Cerebellar cortex (tissue), 1 donor: ENCODE results near the gene FGR.

Experiments
- DNase-seq: peaks from one replicate; pipeline ENCODE4 v3.0.0-alpha.2; 2015; ENCODE audit warnings: low spot score

FGR gene

GRCh38 chr1:27615346-27616192 lies 19.4 kb downstream of the FGR start:
- DNase-seq, result no peak

- DNase-seq, result no peak
These were observed 20.2 kb downstream of the FGR start for GRCh38 chr1:27614625-27615344.

DNA sequence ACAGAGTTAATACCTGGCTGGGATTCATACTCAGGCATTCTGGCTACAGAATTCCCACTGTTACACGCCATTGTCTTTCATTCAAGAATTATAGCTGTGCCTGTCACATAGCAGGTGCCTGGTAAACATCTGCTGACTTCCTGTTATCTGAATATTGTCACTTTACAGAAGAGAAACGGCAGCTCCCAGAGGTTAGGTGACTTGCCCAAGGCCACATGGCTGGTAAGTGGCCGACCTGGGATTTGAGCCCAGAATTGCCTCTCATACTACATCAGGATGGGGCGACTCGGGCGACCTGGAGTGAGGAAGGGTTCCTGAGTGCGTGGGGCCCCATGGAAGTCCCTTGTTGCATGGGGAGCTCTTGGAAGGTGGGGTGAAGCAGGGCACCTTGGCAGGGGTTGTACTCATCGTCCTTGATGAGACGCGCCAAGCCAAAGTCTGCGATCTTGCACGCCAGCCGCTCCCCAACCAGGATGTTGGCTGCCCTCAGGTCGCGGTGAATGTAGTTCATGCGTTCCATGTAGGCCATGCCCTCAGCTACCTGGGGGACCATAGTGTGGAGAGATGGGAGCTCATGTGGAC lies 20.9 kb downstream of the FGR start:
- DNase-seq, result no peak

DNA sequence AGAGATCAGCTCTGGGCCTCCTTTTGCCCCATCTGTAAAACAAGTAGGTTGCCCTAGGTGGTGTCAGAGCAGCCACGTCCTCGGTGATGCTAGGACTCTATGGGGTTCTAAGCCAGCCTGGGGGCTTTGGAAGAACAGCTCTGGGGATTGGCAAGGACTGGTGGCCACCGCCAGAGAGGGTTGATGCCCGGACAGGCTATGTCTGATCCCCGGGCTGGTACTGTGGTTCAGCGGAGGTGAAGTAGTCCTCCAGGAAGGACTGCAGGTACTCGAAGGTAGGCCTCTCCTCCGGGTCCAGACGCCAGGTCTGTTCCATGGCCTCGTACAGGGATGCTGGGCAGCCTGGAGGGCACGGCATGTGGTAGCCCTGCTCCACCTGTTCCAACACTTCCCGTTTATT lies 22.3 kb downstream of the FGR start:
- DNase-seq, result no peak

- no peak for DNase-seq
These were observed 23.5 kb downstream of the FGR start for GRCh38 chr1:27611450-27611849.

GRCh38 chr1:27609618-27610240 lies 25.3 kb downstream of the FGR start:
- no peak for DNase-seq

DNA sequence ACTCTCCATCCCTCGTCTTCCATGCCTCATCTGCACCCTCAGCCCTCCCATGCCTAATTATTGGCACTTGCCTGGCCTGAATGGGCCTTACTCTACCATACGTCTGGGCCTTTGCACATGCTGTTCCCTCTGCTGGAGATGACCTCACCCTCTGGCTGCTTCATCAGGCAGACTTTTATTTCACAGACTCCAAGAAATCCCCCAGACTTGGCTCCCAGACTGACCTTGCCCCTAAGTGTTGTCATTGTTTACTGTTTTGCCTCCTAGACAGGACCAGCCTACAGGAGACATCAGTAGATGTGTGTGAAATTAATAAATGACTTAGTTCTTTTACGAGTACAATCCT lies 25.8 kb downstream of the FGR start:
- no peak for DNase-seq

DNA sequence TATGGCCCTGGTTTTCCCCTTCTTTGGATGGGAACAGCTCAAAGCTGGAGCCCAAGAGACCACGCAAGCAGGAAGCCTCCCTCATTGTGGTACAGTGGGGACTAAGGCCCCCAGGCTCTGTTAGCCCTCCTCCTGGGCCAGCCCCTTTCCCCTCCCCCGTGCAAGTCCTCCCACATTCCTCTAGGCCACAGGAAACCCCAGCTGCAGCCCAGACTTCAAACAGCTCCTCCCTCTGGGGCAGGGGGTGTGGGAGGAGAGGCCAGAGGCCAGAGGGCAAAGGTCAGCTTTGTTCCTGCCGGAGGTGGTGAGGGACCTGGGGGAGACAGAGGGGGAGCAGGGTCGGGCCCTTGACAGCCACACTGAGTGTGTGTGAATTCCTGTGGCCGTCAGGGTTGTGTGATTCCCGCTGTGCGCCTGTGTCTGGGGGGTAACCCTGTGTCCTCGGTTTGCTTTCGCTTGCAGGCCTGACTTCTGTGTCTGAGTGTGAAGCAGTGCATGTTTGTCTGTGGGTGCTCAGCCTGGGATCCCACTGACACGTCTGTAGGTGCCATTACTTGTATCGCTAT lies 27.7 kb downstream of the FGR start:
- DNase-seq, result no peak

DNA sequence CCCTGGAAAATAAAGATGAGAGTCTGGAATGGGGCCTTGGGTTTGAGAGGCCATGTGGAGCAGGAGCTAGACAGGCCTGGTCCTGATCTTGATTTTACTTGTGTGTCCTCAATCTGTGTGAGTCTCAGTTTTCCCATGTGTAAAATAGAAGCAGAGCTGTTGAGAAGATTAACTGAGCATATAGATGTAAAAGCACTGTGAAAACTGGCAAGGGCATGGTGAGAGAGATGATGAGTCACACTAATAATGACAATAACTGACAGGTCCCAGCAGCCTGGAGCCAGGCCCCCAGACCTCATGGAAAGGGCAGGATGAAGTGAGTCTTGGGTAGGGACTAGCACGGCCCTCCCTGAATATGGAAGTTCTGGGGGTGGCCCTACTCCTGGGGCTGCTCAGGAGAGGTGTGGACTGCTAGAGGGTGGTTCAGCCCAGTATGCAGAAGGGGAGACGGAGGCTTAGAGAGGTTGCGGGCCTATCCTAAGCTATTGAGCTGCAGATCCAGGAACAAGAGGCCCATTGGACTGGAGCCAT lies 28.2 kb downstream of the FGR start:
- DNase-seq, result no peak

GRCh38 chr1:27605796-27606707 lies 28.9 kb downstream of the FGR start:
- peak; percentile 86 for DNase-seq

- no peak for DNase-seq
These were observed 29.7 kb downstream of the FGR start for GRCh38 chr1:27605300-27605766.

DNA sequence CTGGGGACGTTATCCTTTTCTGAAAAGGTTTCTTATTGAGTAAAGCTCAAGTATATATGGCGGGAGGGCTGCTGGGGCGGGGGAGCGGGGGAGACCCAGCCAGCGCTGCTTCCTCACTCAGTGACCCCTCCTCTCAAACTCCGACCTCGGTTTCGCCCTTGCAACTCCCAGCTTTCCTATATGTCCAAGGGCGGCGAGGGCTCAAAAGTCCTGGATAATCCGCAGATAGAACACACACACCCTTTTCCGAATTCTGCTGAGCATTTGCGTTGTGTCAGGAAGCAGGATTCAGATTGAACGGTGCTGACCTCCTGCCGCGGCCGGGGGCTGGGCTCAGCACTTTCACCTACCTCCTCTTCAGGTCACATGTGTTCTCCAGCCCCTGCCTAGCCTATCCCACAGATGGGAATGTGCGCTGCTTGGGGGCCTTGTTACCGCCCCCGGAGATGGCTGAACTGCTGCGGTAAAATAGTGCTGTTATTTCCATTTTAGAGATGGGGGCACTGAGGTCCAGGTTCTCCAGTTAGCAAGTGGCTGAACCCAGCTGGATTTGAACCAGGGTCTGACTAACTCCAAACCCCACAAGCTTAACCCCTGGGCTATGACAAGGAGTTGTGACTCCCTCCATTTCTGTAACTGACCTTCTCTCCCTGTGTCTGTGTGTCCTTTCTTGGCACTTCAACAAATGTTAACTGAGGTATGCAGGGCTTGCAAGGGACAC lies 30.2 kb downstream of the FGR start:
- no peak for DNase-seq

- DNase-seq, result peak; percentile 84
These were observed 31.1 kb downstream of the FGR start, which contains the start of gene AHDC1 for GRCh38 chr1:27603681-27604578. TSS of gene AHDC1 (minus strand) at chr1:27604144. CDS start at chr1:27552115, 52,029 bp downstream.

- DNase-seq, result no peak
These were observed 31.7 kb downstream of the FGR start for GRCh38 chr1:27603309-27603680.

DNA sequence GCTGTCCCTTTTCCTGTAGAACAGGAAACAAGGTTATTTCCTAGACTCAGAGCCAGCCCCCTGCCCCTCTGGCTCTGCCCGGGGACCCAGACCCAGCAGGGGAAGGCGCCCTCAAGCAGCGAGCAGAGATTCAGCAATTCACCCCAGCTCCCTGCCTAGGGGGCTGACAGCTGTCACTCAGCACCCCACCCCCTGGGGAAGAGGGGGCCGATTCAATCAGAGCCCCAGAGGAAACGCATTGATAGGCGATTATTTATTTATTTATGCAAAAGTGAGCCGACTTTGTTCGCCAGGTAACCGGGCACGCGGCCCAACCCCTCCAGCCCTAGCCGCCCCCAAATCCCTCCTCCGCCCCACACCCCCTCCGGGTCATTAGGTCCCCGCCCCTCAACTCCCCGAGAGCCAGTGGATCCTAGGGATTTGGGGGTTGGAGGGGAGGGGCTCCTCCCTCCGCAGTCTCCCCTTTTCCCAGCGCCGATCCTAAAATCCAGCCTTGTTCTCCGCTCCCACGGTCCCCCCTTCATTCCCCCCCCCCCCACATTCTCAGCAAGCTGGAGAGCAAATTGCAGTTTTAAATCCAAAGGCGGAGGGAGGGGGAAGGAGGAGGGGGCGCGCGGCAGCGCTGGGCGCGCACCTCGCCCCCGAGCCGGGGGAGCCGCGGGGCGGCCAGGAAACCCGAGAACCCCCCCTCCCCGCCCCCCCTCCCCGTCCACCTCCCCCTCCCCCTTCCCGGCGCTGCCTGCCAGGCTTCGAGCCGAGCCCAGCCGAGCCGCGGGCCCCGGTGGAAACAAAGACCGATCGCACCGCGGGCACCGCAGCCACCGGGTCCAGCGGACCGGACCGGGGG lies 32.3 kb downstream of the FGR start:
- DNase-seq, result no peak

DNA sequence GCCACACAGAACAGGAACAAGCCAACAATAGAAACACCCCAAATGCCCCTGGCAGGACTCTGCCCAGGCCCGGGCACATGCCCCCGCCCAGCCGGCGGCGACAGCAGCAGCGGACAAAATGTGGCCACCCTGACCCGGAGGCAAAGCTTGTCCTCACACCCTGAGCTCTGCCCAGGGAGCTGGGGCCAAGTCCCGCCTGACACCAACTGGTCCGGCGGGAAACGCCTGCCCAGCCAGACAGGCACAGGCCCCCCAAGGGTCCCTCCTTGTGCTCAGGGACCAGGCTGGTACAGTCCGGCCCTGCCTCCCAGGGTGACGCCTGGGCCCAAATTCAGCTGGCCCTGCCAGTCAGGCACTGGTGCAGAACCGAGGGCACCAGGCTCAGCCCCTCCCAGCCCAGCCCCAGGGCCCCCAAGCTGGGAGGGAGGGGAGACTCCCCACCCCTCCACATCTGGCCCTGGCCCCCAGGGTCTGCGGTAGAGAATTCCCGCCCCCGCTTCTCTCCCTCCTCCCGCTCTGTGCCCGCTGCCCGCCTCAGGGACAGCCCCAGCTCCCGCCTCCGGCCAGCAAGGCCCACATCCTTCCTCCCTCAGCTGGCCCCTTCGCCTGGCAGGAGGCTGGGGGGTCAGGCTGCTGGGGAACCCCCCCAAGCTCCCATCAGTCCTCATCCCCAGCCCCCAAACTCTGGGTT lies 33.1 kb downstream of the FGR start:
- no peak for DNase-seq

DNA sequence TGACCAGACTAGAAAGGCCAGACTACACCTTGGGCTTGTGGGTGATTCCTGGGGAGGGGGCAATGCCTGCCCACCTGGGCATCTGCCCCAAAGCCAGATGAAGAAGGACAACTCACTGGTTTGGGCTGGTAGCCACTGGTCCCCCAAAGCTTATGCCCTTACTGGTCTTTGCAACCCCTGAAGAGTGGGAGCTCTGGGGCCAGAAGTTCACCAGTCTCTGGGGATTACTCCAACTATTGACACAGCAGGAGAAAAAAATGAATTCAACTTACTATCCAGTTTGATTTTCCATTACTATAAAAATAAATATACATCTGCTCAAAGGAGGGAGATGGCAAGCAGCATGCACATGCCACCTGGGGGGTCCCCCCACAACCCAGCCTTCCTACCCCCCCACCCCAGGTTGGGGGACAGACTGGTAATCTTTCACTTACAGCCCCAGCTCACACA lies 33.6 kb downstream of the FGR start:
- DNase-seq, result no peak
